Kidney (tissue), 14 donors: Measurements from ENCODE around the gene PHF2. TPM values are rescaled to one million over a fixed set of nuclear protein-coding genes. Genes with fewer than 3 reads are reported as not detected.

ENCODE experiments used
- DNase-seq, 5 donors: peaks; one replicate each; pipeline ENCODE4 v3.0.0-alpha.2; 2013 to 2020
- FAIRE-seq: peaks from 2 replicates; lab custom pipeline; 2012; peaks lifted over from hg19 to GRCh38; lab: Jason Lieb, UNC
- H3K27ac ChIP-seq, 2 donors: one replicate each; pipeline ENCODE4 v1.7.0; 2013; ENCODE audit warnings: low read depth in 2 of 2, low read length in 2 of 2, inconsistent platforms in 1 of 2
- H3K27me3 ChIP-seq: one replicate; pipeline ENCODE4 v1.7.1; 2013; ENCODE audit warnings: low read length, inconsistent platforms; ENCODE audit not compliant: control insufficient read depth, insufficient read depth
- H3K36me3 ChIP-seq, 3 donors: one replicate each; pipeline versions ENCODE4 v1.7.0 to v1.7.1; 2013; ENCODE audit warnings: low read length in 3 of 3, control low read depth in 1 of 3, inconsistent platforms in 1 of 3; ENCODE audit not compliant: insufficient read depth in 3 of 3, control insufficient read depth in 2 of 3
- H3K4me1 ChIP-seq, 3 donors: one replicate each; pipeline versions ENCODE4 v1.7.0 to v1.7.1; 2013; ENCODE audit warnings: low read length in 3 of 3, inconsistent platforms in 1 of 3, low read depth in 1 of 3; ENCODE audit not compliant: control insufficient read depth in 2 of 3, insufficient read depth in 2 of 3
- H3K4me3 ChIP-seq, 3 donors: one replicate each; pipeline versions ENCODE4 v1.7.0 to v1.8.1; 2013; ENCODE audit warnings: low read length in 3 of 3, control low read depth in 1 of 3, inconsistent platforms in 1 of 3
- H3K9ac ChIP-seq, 3 donors: one replicate each; pipeline versions ENCODE4 v1.7.0 to v1.7.1; 2013; ENCODE audit warnings: low read length in 3 of 3, control low read depth in 1 of 3, inconsistent platforms in 1 of 3
- H3K9me3 ChIP-seq, 3 donors: one replicate each; pipeline versions ENCODE4 v1.7.0 to v1.7.1; 2013; ENCODE audit warnings: low read length in 3 of 3, control low read depth in 1 of 3, inconsistent platforms in 1 of 3; ENCODE audit not compliant: control insufficient read depth in 2 of 3, insufficient read depth in 1 of 3
- intact Hi-C: fragments of 100-400 bp; cut with DNase I; formaldehyde crosslinking; loops from one replicate; pipeline ENCODE4 v1.11.1; 2022
- polyA plus RNA-seq: library from polyadenylated mRNA; stranded (reverse); fragments of 350-450 nt; fragmentation: Illumina TruSeq; extraction: RNeasy Lipid Tissue Mini Kit (QIAGEN cat#74804); gene quantifications from one replicate; pipeline ENCODE4 v1.2.3, GENCODE V29; 2014; ENCODE audit warnings: low read depth, low replicate concordance; ENCODE audit not compliant: insufficient read depth
- total RNA-seq: library from RNA; stranded (reverse); fragmentation: NEBNext Ultra II Directional; extraction: Animal tissue kit (Norgen Biotek cat#: 25700); gene quantifications from one replicate; pipeline ENCODE4 v1.2.1, GENCODE V29; 2021
- TF ChIP-seq, protein P1 (sequence below): IDR thresholded peaks from 3 replicates; pipeline ENCODE4 v1.5.1; 2012; ENCODE audit warnings: mild to moderate bottlenecking, moderate library complexity, borderline replicate concordance; ENCODE audit not compliant: insufficient read depth; ENCODE audit errors: extremely low read depth
- donor health status: control.
- donor health status: control.
- donor health status: control.
- donor health status: control.
- donor health status: control.
- donor health status: DM: yes; HTN: yes; CAD: no.
- donor health status: Normal renal cell carcinoma (clear cell type).

Gene PHF2
- total and polyA plus RNA-seq, 2 donors from 2014 or later = 10.2 to 30.7 TPM

DNA sequence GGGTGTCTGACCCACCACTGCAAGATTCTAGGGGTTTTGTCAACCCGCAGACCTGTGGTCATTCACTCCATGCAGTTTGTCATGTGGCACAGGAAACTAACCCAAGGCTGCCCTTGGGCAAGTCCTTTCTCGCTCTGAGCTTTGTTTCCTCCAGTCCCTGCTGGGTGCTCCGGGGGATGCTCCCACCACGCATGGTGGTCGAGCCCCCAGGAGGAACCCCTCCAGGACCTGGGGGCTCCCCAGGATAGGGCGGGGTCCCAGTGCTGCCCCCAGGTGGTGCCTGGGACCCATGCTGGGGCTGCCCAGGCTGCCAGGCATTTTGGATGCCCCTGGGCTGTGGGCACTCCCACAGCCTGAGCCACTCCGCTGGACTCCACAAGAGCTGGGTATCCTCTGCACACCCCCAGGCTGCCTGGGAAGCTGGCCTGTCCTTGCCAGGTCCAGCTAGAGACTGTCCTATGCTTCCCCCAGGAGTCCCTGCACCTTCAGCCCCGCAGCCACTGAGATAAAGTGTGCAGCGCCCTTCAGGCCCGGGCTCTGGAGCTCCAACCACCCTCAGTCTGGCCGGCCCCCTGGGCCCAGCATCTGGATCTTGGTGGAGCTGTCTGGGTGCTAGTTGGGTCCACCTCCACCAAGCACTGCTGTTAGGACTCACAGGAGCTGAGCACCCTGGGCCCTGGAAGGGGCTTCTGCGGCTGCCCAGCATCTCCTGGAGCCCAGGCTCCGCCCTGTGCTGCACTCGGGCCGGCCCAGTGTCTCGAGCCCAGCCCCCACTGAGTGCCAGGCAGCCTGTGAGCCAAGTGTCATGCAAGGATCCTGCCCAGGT lies 104.3 kb downstream of the PHF2 start:
- peaks cover 0 to 8% (median 6%) of the 10 kb centered on the region in 3 donors for H3K36me3 ChIP-seq
- H3K4me3 ChIP-seq = no peak overlapping the region
- no peak overlapping the region for H3K27ac ChIP-seq
- TF ChIP-seq, protein P1, sequence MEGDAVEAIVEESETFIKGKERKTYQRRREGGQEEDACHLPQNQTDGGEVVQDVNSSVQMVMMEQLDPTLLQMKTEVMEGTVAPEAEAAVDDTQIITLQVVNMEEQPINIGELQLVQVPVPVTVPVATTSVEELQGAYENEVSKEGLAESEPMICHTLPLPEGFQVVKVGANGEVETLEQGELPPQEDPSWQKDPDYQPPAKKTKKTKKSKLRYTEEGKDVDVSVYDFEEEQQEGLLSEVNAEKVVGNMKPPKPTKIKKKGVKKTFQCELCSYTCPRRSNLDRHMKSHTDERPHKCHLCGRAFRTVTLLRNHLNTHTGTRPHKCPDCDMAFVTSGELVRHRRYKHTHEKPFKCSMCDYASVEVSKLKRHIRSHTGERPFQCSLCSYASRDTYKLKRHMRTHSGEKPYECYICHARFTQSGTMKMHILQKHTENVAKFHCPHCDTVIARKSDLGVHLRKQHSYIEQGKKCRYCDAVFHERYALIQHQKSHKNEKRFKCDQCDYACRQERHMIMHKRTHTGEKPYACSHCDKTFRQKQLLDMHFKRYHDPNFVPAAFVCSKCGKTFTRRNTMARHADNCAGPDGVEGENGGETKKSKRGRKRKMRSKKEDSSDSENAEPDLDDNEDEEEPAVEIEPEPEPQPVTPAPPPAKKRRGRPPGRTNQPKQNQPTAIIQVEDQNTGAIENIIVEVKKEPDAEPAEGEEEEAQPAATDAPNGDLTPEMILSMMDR = no peak
- no peak overlapping the region for H3K9ac ChIP-seq
- intact Hi-C loops = loop anchor here (10.0 kb wide), 1 partner anchor 284 kb away; no protein-coding TSS in a partner anchor
- DNase-seq (peak in 3 of 5 donors; percentile 5 to 68 (median 33)), FAIRE-seq (no peak)
- H3K4me1 ChIP-seq = no peaks in the 10 kb centered on the region
- no peaks in the 10 kb centered on the region for H3K9me3 ChIP-seq
- no peaks in the 10 kb centered on the region for H3K27me3 ChIP-seq

DNA sequence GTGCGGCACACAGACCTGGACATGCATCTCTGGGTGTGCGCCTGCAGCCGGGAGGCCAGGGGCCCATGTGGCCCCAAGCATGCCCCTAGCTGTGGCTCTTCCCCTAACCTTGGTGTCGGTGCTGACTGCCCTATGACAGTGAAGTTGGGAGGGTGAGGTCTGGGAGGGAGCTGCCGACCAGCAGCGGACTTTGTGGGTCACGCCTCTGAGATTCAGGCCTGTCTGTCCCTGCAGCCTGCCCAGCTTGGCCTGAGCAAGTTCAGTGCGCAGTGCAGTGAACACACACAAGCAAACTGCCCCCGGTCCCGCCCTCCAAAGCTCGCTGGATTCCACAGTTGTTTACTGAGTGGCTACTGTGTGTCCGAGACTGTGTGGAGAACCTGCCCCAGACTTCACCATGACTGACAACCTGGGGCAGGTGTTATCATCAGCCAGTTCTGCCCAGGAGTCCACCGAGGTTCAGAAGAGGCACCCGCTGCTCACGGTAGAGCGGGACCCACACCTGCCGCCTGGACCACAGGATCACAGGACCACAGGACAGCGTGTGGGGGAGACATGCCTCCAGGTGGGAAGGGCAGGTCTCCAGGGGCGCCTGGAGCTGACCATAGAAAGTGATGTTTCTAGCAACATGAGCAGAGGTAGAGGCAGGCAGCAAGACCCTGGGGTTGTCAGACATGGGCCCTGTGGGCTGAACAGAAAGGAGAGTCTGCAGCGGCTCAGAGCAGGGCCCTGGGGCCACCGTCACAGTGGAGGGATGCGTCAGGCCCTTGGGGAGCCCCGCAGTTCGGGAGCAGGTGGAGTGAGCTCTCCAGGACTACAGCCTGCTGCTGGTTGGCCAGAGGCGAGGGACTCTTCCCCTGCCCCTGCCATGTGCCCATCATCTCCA lies 105.1 kb downstream of the PHF2 start:
- Histone ChIP-seq H3K36me3 (peaks cover 0 to 6% (median 3%) of the 10 kb centered on the region in 3 donors), H3K27me3 (no peaks in the 10 kb centered on the region), H3K9ac (no peak overlapping the region), H3K9me3 (no peaks in the 10 kb centered on the region), H3K27ac (no peak overlapping the region), H3K4me3 (no peak overlapping the region), H3K4me1 (no peaks in the 10 kb centered on the region)
- DNase-seq (peak in 3 of 5 donors; percentile 7 to 65 (median 36)), FAIRE-seq (no peak)
- TF ChIP-seq, protein P1 = no peak
- intact Hi-C loops = loop anchor here (10.0 kb wide), 1 partner anchor 283 kb away; no protein-coding TSS in a partner anchor

DNA sequence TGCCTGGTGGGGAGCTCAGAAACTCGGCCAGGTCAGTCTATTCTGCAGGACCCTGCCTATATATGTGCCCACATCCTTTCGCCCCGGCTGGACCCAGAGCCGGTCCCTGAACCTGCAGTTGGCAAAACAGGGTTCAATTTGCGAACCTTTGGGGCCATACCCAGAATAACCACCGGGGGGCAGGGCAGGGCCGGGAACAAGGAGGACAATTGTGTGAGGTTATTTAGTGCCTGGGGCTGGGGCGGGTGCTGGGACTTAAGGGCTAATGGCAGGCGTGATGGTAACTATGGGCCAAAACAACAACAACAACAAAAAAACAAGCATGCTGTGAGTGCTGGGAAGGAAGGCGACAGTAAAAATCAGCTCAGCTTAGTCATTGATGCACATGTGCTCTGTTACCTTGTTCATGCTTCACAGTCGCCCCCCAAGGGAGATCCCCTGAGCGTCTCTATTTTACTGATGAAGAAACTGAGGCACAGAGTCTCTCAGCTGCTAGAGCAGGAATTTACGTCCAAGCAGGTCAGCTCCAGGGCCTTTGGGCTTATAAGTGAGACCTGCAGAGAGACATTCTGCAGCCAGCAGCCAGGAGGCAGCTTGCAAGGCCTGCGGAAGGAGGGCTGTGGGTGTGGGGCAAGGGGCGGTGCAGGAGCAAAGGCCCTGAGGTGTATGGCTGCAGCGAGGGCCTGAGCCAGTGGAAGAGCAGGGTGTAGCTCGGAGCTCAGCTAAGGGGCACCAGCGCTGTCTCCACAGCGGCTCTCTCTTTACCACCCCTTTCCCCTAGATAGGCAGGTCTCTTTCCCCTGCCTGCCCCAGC lies 106.0 kb downstream of the PHF2 start:
- no peak overlapping the region for H3K9ac ChIP-seq
- peaks cover 0 to 3% (median 0%) of the 10 kb centered on the region in 3 donors for H3K36me3 ChIP-seq
- intact Hi-C loops = loop anchor here (10.0 kb wide), 1 partner anchor 282 kb away; no protein-coding TSS in a partner anchor
- H3K4me3 ChIP-seq = no peak overlapping the region
- no peaks in the 10 kb centered on the region for H3K27me3 ChIP-seq
- peak; percentile 47 to 82 (median 71) for DNase-seq
- H3K9me3 ChIP-seq = no peaks in the 10 kb centered on the region
- no peak for FAIRE-seq
- H3K27ac ChIP-seq = no peak overlapping the region
- TF ChIP-seq, protein P1 = peak; percentile 58
- H3K4me1 ChIP-seq = no peaks in the 10 kb centered on the region
